BLaER1 (cell line): ENCODE results near the gene BIRC6.
"Not testable (repeated sequence)": the region's sequence is repeated elsewhere in the genome, so short reads cannot be mapped to it uniquely, and the experiment has no call there.

Experiments used
- H3K27ac ChIP-seq: shearing (Covaris generic); formaldehyde crosslinking; 2 replicates; pipeline ENCODE4 v1.8.1; 2022
- H3K27me3 ChIP-seq: shearing (Covaris generic); formaldehyde crosslinking; 2 replicates; pipeline ENCODE4 v1.8.1; 2022
- H3K36me3 ChIP-seq: shearing (Covaris generic); formaldehyde crosslinking; 2 replicates; pipeline ENCODE4 v1.8.1; 2022
- H3K4me1 ChIP-seq: shearing (Covaris generic); formaldehyde crosslinking; 2 replicates; pipeline ENCODE4 v1.8.1; 2022
- H3K4me2 ChIP-seq: shearing (Covaris generic); formaldehyde crosslinking; 2 replicates; pipeline ENCODE4 v1.8.1; 2022
- H3K4me3 ChIP-seq: shearing (Covaris generic); formaldehyde crosslinking; 2 replicates; pipeline ENCODE4 v1.8.1; 2022
- H3K9ac ChIP-seq: shearing (Covaris generic); formaldehyde crosslinking; 2 replicates; pipeline ENCODE4 v1.8.1; 2022
- H3K9me3 ChIP-seq: shearing (Covaris generic); formaldehyde crosslinking; 2 replicates; pipeline ENCODE4 v1.8.1; 2022
- H4K20me1 ChIP-seq: shearing (Covaris generic); formaldehyde crosslinking; 2 replicates; pipeline ENCODE4 v1.8.1; 2022
- Cebpa-rat ChIP-seq: shearing (Covaris generic); IDR thresholded peaks from 2 replicates; pipeline ENCODE4 v1.8.1; 2022

BIRC6 gene

GRCh38 chr2:32622570-32623310 lies 265.9 kb downstream of the BIRC6 start:
- Histone ChIP-seq H3K36me3 (peaks cover 45% of the 10 kb centered on the region), H3K4me1 (0 out of 2 replicates have a peak, but pooled peaks cover 6% of the 10 kb centered on the region), H3K27ac (no peak overlapping the region), H3K4me3 (no peak overlapping the region), H4K20me1 (no peaks in the 10 kb centered on the region), H3K9me3 (no peaks in the 10 kb centered on the region), H3K27me3 (no peaks in the 10 kb centered on the region), H3K9ac (no peak overlapping the region), H3K4me2 (no peak overlapping the region)
- no peak for TF ChIP-seq Cebpa-rat

GRCh38 chr2:32623311-32623706 lies 266.5 kb downstream of the BIRC6 start:
- Histone ChIP-seq H3K27ac (no peak overlapping the region), H3K4me1 (0 out of 2 replicates have a peak, but pooled peaks cover 6% of the 10 kb centered on the region), H3K9me3 (no peaks in the 10 kb centered on the region), H3K4me3 (no peak overlapping the region), H4K20me1 (no peaks in the 10 kb centered on the region), H3K9ac (no peak overlapping the region), H3K36me3 (peaks cover 42% of the 10 kb centered on the region), H3K4me2 (no peak overlapping the region), H3K27me3 (no peaks in the 10 kb centered on the region)
- TF ChIP-seq Cebpa-rat: peak; percentile 40; the same call in 1 of the 2 replicates

- H3K36me3 ChIP-seq: peaks cover 27% of the 10 kb centered on the region
- H3K4me2 ChIP-seq: no peak overlapping the region
- H3K9ac ChIP-seq: no peak overlapping the region
- H3K4me3 ChIP-seq: no peak overlapping the region
- no peak for TF ChIP-seq Cebpa-rat
- peaks cover 21% of the 10 kb centered on the region for H3K4me1 ChIP-seq
- H3K27me3 ChIP-seq: no peaks in the 10 kb centered on the region
- no peaks in the 10 kb centered on the region for H4K20me1 ChIP-seq
- H3K27ac ChIP-seq: no peak overlapping the region
- no peaks in the 10 kb centered on the region for H3K9me3 ChIP-seq
These were observed 268.0 kb downstream of the BIRC6 start for GRCh38 chr2:32624812-32625211.

- TF ChIP-seq Cebpa-rat: no peak
- H4K20me1 ChIP-seq: no peaks in the 10 kb centered on the region
- H3K4me1 ChIP-seq: peaks cover 23% of the 10 kb centered on the region
- no peak overlapping the region for H3K4me2 ChIP-seq
- H3K27me3 ChIP-seq: no peaks in the 10 kb centered on the region
- H3K36me3 ChIP-seq: peaks cover 32% of the 10 kb centered on the region
- H3K27ac ChIP-seq: no peak overlapping the region
- no peaks in the 10 kb centered on the region for H3K9me3 ChIP-seq
- no peak overlapping the region for H3K9ac ChIP-seq
- H3K4me3 ChIP-seq: no peak overlapping the region
These were observed 269.9 kb downstream of the BIRC6 start for GRCh38 chr2:32626639-32627221.

- Histone ChIP-seq H3K4me3 (peak overlapping the region; percentile 96), H3K27me3 (no peaks in the 10 kb centered on the region), H3K4me1 (peaks cover 23% of the 10 kb centered on the region), H3K4me2 (peak overlapping the region; percentile 87), H3K9me3 (no peaks in the 10 kb centered on the region), H3K9ac (no peak overlapping the region), H4K20me1 (no peaks in the 10 kb centered on the region), H3K27ac (no peak overlapping the region), H3K36me3 (peaks cover 30% of the 10 kb centered on the region)
- no peak for TF ChIP-seq Cebpa-rat
These were observed 270.6 kb downstream of the BIRC6 start for GRCh38 chr2:32627441-32627813.

- peak within 1 kb of the TSS; percentile 84 for H3K9ac ChIP-seq
- no peaks in the 10 kb centered on the region for H3K27me3 ChIP-seq
- peak within 1 kb of the TSS; percentile 96 for H3K4me3 ChIP-seq
- peaks cover 23% of the 10 kb centered on the region for H3K4me1 ChIP-seq
- no peak for TF ChIP-seq Cebpa-rat
- H3K4me2 ChIP-seq: peak within 1 kb of the TSS; percentile 87
- peak within 1 kb of the TSS; percentile 58 for H3K27ac ChIP-seq
- H3K9me3 ChIP-seq: no peaks in the 10 kb centered on the region
- no peaks in the 10 kb centered on the region for H4K20me1 ChIP-seq
- peaks cover 26% of the 10 kb centered on the region for H3K36me3 ChIP-seq
These were observed 271.2 kb downstream of the BIRC6 start, which contains the start of gene TTC27 for GRCh38 chr2:32627814-32628579. Gene TTC27, plus strand, starts transcription at chr2:32628050. Its CDS starts 243 bp downstream, at chr2:32628293.

- H3K36me3 ChIP-seq: peaks cover 56% of the 10 kb centered on the region
- no peaks in the 10 kb centered on the region for H3K9me3 ChIP-seq
- no peak overlapping the region for H3K4me2 ChIP-seq
- no peak overlapping the region for H3K9ac ChIP-seq
- H3K27me3 ChIP-seq: no peaks in the 10 kb centered on the region
- no peak for TF ChIP-seq Cebpa-rat
- no peaks in the 10 kb centered on the region for H4K20me1 ChIP-seq
- peaks cover 23% of the 10 kb centered on the region for H3K4me1 ChIP-seq
- H3K4me3 ChIP-seq: no peak overlapping the region
- H3K27ac ChIP-seq: no peak overlapping the region
These were observed 275.3 kb downstream of the BIRC6 start for GRCh38 chr2:32632089-32632488.

- H3K27me3 ChIP-seq: no peaks in the 10 kb centered on the region
- TF ChIP-seq Cebpa-rat: no peak
- no peaks in the 10 kb centered on the region for H3K9me3 ChIP-seq
- no peak overlapping the region for H3K27ac ChIP-seq
- H3K4me2 ChIP-seq: no peak overlapping the region
- peaks cover 66% of the 10 kb centered on the region for H3K36me3 ChIP-seq
- H3K4me1 ChIP-seq: peaks cover 18% of the 10 kb centered on the region
- H3K4me3 ChIP-seq: no peak overlapping the region
- H4K20me1 ChIP-seq: no peaks in the 10 kb centered on the region
- H3K9ac ChIP-seq: no peak overlapping the region
These were observed 276.2 kb downstream of the BIRC6 start for GRCh38 chr2:32633040-32633439.

GRCh38 chr2:32638548-32638947 lies 281.7 kb downstream of the BIRC6 start:
- H3K4me2 ChIP-seq, H3K4me3 ChIP-seq, H3K9ac ChIP-seq, H3K4me1 ChIP-seq, H3K9me3 ChIP-seq, H3K27ac ChIP-seq, H4K20me1 ChIP-seq, H3K27me3 ChIP-seq: not testable (repeated sequence)
- H3K36me3 ChIP-seq: peaks cover 97% of the 10 kb centered on the region

GRCh38 chr2:32641180-32641579 lies 284.4 kb downstream of the BIRC6 start:
- Histone ChIP-seq H3K36me3 (peaks cover 87% of the 10 kb centered on the region), H3K4me2 (no peak overlapping the region), H3K9me3 (no peaks in the 10 kb centered on the region), H3K27ac (no peak overlapping the region), H3K4me3 (no peak overlapping the region), H3K9ac (no peak overlapping the region), H3K4me1 (no peaks in the 10 kb centered on the region), H4K20me1 (no peaks in the 10 kb centered on the region), H3K27me3 (no peaks in the 10 kb centered on the region)
- TF ChIP-seq Cebpa-rat: no peak
